Measurements from ENCODE around the gene SS18L1. TPM values are rescaled to one million over a fixed set of nuclear protein-coding genes. Genes with fewer than 3 reads are reported as not detected.

Gene SS18L1
- total and polyA plus RNA-seq, 10 of the 15 experiments (the other 5 are each of a cell fraction or from before 2014, with no cell fraction given), result 1.8 to 20.0 (median 6.6) TPM

GRCh38 chr20:62159052-62159451 is 15.5 kb downstream of the SS18L1 start:
- ChIA-PET POLR2A (no interaction called here), SMC1A (ENCODE audit: uncharacterized antibody, unreplicated experiment) (no interaction called here), RAD21 (ENCODE audit: unreplicated experiment) (no interaction called here), CTCF (no interaction called here)
- Histone ChIP-seq H3K9me3 (replicated peaks; ENCODE audit: control insufficient read depth, insufficient read depth, low read length) (no peaks in the 10 kb centered on the region; the same call in 2 of the 3 replicates), H3K27me3 (replicated peaks in 1 of 2; ENCODE audit: control insufficient read depth in 2 of 2, insufficient read depth in 2 of 2, low read length in 1 of 2) (no peaks in the 10 kb centered on the region), H3K4me2 (ENCODE audit: control insufficient read depth, insufficient read depth) (no peak overlapping the region), H3K4me1 (ENCODE audit: control insufficient read depth, insufficient read depth, low read length) (peaks cover 9% of the 10 kb centered on the region), H3K27ac (ENCODE audit: control insufficient read depth, insufficient read depth) (no peak overlapping the region), H3K36me3 (ENCODE audit: control insufficient read depth in 2 of 2, insufficient read depth in 2 of 2, low read length in 1 of 2) (peaks cover 12 to 31% of the 10 kb centered on the region in 2 experiments; a peak in 3 of 4 replicates), H3K4me3 (no peak overlapping the region), H4K20me1 (ENCODE audit: control insufficient read depth, insufficient read depth) (no peaks in the 10 kb centered on the region), H3K9ac (ENCODE audit: control insufficient read depth, insufficient read depth, low read length) (no peak overlapping the region), H3K79me2 (ENCODE audit: control insufficient read depth, insufficient read depth, low read length) (peaks cover 3% of the 10 kb centered on the region; the same call in 1 of the 2 replicates), H2AFZ (ENCODE audit: control insufficient read depth, low read depth, low read length) (no peak overlapping the region)
- FAIRE-seq (no peak), DNase-seq (ENCODE audit: low read depth, low spot score) (no peak), ATAC-seq (no peak)
- in situ Hi-C loops (cut with MboI), result no loop called here
- BruUV-seq (replicated peaks), result no TSS peak
- 93% methylated on average over 11 of the region's 11 CpGs for WGBS (ENCODE audit: insufficient coverage, insufficient replicate concordance, low lambda C conversion rate, missing lambda C conversion rate)
- intact Hi-C loops (cut with micrococcal nuclease; ENCODE audit: unreplicated experiment), result no loop called here
- TF ChIP-seq NR2C2 (IDR thresholded peaks at IDR 0.05; ENCODE audit: borderline replicate concordance, control insufficient read depth, insufficient read length, low read depth) (no peak), FOXM1 (IDR thresholded peaks at IDR 0.05; ENCODE audit: low read depth, low read length) (no peak), SUPT20H (IDR thresholded peaks at IDR 0.05; ENCODE audit: borderline replicate concordance, control insufficient read depth, low read depth, low read length) (no peak), NR2C1 (IDR thresholded peaks at IDR 0.05) (no peak), PKNOX1 (IDR thresholded peaks at IDR 0.05) (no peak)
- TF ChIP-seq, protein P1, sequence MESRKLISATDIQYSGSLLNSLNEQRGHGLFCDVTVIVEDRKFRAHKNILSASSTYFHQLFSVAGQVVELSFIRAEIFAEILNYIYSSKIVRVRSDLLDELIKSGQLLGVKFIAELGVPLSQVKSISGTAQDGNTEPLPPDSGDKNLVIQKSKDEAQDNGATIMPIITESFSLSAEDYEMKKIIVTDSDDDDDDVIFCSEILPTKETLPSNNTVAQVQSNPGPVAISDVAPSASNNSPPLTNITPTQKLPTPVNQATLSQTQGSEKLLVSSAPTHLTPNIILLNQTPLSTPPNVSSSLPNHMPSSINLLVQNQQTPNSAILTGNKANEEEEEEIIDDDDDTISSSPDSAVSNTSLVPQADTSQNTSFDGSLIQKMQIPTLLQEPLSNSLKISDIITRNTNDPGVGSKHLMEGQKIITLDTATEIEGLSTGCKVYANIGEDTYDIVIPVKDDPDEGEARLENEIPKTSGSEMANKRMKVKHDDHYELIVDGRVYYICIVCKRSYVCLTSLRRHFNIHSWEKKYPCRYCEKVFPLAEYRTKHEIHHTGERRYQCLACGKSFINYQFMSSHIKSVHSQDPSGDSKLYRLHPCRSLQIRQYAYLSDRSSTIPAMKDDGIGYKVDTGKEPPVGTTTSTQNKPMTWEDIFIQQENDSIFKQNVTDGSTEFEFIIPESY (IDR thresholded peaks at IDR 0.05), result no peak
- TF ChIP-seq, protein P2, sequence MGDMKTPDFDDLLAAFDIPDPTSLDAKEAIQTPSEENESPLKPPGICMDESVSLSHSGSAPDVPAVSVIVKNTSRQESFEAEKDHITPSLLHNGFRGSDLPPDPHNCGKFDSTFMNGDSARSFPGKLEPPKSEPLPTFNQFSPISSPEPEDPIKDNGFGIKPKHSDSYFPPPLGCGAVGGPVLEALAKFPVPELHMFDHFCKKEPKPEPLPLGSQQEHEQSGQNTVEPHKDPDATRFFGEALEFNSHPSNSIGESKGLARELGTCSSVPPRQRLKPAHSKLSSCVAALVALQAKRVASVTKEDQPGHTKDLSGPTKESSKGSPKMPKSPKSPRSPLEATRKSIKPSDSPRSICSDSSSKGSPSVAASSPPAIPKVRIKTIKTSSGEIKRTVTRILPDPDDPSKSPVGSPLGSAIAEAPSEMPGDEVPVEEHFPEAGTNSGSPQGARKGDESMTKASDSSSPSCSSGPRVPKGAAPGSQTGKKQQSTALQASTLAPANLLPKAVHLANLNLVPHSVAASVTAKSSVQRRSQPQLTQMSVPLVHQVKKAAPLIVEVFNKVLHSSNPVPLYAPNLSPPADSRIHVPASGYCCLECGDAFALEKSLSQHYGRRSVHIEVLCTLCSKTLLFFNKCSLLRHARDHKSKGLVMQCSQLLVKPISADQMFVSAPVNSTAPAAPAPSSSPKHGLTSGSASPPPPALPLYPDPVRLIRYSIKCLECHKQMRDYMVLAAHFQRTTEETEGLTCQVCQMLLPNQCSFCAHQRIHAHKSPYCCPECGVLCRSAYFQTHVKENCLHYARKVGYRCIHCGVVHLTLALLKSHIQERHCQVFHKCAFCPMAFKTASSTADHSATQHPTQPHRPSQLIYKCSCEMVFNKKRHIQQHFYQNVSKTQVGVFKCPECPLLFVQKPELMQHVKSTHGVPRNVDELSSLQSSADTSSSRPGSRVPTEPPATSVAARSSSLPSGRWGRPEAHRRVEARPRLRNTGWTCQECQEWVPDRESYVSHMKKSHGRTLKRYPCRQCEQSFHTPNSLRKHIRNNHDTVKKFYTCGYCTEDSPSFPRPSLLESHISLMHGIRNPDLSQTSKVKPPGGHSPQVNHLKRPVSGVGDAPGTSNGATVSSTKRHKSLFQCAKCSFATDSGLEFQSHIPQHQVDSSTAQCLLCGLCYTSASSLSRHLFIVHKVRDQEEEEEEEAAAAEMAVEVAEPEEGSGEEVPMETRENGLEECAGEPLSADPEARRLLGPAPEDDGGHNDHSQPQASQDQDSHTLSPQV (IDR thresholded peaks at IDR 0.05), result no peak
- TF ChIP-seq, protein P3, sequence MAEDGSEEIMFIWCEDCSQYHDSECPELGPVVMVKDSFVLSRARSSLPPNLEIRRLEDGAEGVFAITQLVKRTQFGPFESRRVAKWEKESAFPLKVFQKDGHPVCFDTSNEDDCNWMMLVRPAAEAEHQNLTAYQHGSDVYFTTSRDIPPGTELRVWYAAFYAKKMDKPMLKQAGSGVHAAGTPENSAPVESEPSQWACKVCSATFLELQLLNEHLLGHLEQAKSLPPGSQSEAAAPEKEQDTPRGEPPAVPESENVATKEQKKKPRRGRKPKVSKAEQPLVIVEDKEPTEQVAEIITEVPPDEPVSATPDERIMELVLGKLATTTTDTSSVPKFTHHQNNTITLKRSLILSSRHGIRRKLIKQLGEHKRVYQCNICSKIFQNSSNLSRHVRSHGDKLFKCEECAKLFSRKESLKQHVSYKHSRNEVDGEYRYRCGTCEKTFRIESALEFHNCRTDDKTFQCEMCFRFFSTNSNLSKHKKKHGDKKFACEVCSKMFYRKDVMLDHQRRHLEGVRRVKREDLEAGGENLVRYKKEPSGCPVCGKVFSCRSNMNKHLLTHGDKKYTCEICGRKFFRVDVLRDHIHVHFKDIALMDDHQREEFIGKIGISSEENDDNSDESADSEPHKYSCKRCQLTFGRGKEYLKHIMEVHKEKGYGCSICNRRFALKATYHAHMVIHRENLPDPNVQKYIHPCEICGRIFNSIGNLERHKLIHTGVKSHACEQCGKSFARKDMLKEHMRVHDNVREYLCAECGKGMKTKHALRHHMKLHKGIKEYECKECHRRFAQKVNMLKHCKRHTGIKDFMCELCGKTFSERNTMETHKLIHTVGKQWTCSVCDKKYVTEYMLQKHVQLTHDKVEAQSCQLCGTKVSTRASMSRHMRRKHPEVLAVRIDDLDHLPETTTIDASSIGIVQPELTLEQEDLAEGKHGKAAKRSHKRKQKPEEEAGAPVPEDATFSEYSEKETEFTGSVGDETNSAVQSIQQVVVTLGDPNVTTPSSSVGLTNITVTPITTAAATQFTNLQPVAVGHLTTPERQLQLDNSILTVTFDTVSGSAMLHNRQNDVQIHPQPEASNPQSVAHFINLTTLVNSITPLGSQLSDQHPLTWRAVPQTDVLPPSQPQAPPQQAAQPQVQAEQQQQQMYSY (CRISPR knock-in tag; IDR thresholded peaks at IDR 0.05), result no peak
